Hematopoietic multipotent progenitor cell treated with erythropoietin and hydrocortisone succinate and interleukin-3 and kit ligand, for 17 days (in vitro differentiated cells): ENCODE measurements around the gene MRPS6.

Experiments used
- DNase-seq: peaks from one replicate; pipeline ENCODE4 v3.0.0-alpha.2; 2015; ENCODE audit warnings: low spot score

The MRPS6 gene

DNA sequence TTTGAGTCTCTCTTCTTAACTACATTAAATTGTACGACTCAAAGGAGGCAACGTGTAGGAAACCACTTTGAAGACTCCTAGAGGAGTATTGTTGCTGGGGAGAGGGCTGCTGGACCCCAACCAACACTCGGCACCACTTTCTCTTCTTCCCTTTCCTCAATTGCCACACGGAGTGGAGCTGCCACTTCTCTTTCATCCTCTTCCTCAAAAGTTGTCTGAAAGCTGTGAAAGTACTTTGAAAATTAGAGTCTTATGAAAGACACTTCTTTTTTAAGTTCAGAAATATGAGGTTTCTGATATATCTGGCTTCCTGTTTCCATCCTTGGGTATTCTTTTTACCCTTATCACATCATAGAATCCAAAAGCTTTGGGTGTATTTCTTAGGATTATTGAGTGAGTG lies 59.5 kb downstream of the MRPS6 start:
- no peak for DNase-seq

DNA sequence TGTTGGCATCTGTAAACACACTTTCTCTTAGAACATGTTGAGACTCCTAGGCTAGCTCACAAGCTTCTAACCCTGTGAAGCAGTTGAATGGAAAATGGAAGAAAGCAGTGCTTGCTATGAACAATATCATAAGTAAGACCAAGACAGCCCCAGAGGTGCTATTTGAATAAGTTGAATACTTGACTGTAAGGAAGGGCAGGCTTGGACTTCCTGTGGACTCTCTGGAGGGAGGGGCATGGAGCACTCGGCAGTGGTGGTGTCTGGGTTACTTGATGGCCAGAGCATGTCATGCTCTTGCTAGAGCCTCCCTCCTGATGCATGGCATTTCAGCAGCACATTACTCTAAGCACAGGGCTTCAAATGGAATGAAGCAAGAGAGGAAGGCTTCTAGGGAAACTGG lies 60.0 kb downstream of the MRPS6 start:
- DNase-seq, result no peak

- DNase-seq, result no peak
Measured at GRCh38 chr21:34133802-34134201, 60.4 kb downstream of the MRPS6 start.

DNA sequence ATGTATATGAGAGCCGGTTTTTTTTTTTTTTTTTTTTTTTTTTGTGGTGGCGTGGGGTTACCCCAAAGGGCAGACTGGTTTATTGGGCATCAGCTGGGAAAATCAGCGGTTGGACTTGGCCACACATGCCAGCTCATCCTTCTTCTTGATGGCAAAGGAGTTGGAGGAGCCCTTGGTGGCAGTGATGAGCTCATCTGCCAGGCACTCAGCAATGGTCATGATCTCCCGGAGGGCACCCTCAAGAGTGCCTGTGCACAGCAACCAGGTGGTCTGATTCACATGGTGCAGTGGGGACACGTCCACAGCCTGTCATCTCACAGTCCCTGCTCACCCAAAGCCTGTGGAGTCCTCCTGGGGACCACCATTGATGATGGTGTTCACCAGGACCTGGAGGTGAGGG lies 62.0 kb downstream of the MRPS6 start:
- no peak for DNase-seq

GRCh38 chr21:34141373-34141772 lies 68.0 kb downstream of the MRPS6 start:
- DNase-seq, result no peak

DNA sequence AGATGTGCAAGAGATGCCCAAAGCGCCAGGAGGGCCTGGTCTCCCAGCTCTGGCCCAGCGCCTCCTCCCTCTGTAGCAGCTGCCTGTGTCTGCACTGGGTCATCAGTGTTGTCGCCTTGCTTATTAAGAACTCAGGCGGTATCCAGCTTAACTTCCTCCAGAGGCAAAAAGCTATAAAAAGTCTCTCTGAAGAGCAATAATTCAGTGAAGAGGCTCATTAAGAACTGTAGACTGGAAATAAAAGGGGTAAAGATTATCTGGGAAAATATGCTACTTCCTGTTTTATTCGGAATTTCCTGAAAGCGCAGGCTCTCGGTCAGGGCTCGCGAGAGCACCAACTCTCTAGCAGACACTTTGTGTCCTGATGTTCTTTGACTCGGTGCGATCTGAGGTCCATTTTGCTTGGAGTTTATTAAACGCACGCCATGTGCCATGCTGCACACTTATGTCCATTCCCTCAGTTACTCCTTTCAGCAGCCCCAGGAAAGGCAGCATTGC lies 70.4 kb downstream of the MRPS6 start:
- no peak for DNase-seq

GRCh38 chr21:34144224-34144623 lies 70.8 kb downstream of the MRPS6 start:
- no peak for DNase-seq

- no peak for DNase-seq
Measured at GRCh38 chr21:34147792-34148418, 74.5 kb downstream of the MRPS6 start.

DNA sequence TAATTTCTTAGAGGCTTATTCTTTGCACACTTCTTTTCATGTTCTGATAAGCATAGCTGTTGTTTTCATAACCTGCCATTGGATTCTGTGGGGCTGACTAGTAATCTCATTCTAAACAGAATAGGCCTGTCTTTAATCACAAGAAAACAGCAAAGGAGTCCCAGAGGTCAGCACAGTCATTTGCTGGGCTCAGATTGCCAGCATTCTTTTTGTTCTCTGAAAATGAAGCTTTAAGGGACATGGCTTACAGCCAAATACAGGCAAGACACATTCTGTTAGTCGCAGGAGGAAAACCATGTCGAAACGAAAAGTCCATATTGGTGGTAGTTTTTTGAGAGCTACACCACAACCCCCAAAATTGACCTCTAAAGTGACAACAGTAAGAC lies 75.0 kb downstream of the MRPS6 start:
- no peak for DNase-seq

- no peak for DNase-seq
Measured at GRCh38 chr21:34148826-34149558, 75.6 kb downstream of the MRPS6 start.

GRCh38 chr21:34152500-34152899 lies 79.1 kb downstream of the MRPS6 start:
- DNase-seq, result no peak

DNA sequence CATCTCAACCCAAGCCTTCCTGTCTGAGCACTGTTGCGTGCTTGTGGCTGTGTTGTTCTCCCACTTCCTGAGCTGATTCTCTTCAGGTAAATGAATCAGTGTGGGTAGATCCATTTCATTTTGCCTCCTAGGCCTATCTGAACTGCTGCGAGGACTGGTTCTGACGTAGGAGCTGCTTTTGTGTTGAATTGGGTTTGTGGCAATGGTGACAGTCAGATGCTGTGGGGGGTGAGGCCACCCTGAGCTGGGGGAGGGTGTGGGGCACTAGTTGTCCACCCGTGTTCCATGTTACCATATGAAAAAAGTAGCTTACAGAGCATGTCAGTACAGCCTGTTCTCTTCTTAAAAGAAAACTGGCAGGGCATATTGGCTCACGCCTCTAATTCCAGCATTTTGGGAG lies 81.5 kb downstream of the MRPS6 start:
- no peak for DNase-seq

DNA sequence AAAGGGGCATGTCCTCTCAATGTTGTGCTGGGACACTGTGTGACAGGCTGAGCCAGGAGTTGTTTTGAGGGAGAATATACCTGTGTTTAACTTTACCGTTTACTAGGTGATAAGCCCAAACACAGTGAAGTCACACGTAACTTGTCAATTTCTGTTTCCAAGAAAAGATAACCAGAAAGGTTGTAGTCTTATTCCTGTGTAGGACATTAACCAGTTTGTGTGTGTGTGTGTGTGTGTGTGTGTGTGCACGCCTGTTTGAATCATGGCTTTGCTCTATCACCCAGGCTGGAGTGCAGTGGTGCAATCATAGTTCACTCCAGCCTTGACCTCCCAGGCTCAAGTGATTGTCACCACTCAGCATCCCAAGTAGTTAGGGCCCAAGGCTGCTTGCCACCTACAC lies 83.6 kb downstream of the MRPS6 start:
- no peak for DNase-seq

DNA sequence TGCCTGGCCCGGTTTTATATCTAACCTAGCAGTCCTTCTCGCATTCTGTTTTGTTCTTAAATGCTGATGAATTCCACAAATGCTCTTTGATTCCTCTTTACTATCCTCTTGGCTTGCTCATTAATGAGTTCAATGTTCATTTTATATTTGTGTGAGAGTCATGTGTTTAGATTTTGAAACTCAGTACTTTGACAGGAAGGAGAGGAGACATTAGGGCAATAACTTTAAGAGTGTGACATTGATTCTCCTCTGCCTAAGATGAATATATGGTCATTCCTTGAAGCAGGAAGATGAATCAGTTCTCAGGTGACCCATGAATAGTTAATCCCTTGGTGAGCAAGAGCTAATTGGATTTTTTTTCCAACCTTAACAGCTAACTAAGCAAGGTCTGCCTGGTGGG lies 84.1 kb downstream of the MRPS6 start:
- DNase-seq, result no peak

DNA sequence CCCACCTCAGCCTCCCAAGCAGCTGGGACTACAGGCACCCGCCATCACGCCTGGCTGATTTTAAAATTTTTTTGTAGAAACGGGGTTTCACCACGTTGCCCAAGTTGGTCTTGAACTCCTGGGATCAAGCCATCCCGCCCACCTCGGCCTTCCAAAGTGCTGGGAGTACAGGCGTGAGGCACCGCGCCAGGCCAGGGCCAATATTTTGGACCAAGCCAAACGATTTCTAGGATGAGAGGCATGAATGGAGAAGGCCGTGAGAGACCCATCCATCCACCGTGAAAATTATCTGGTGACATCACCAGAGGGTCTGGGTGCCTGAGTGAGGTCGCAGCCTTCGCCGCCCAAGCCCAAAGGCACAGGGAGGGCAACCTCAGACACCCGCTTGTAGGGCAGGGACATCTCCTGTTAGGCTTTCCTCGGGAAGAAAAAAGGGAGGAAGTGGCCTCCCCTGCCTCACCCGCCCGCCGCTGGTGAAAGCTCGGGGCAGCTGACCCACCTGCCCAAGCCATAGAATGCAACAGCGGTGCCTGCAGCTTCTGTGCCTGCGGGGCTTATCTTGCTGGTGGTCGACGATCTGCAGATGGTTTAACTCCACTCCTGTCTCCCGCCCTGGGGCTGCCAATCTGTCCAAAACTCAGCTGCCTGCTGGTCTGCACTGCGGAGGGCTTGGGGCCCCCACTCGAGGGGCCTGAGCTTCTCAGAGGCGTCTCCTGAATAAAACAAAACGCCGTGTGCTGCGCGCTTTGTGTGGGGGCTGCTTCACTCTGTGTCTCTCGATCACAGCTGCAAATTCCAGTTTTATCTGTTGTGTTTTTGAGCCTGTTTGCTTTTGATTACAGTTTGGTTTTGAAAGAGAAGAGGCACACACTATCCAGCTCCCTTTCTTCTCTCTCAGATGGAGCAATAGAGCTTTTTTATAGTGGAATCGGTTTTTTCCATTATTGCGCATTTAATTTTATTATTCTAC lies 85.8 kb downstream of the MRPS6 start:
- no peak for DNase-seq

GRCh38 chr21:34166468-34166867 lies 93.1 kb downstream of the MRPS6 start:
- no peak for DNase-seq

GRCh38 chr21:34170886-34171285 lies 97.5 kb downstream of the MRPS6 start:
- DNase-seq, result no peak

GRCh38 chr21:34174470-34174869 lies 101.1 kb downstream of the MRPS6 start:
- DNase-seq, result no peak

GRCh38 chr21:34176448-34176847 lies 103.1 kb downstream of the MRPS6 start:
- no peak for DNase-seq

- no peak for DNase-seq
Measured at GRCh38 chr21:34177919-34178567, 104.7 kb downstream of the MRPS6 start.

DNA sequence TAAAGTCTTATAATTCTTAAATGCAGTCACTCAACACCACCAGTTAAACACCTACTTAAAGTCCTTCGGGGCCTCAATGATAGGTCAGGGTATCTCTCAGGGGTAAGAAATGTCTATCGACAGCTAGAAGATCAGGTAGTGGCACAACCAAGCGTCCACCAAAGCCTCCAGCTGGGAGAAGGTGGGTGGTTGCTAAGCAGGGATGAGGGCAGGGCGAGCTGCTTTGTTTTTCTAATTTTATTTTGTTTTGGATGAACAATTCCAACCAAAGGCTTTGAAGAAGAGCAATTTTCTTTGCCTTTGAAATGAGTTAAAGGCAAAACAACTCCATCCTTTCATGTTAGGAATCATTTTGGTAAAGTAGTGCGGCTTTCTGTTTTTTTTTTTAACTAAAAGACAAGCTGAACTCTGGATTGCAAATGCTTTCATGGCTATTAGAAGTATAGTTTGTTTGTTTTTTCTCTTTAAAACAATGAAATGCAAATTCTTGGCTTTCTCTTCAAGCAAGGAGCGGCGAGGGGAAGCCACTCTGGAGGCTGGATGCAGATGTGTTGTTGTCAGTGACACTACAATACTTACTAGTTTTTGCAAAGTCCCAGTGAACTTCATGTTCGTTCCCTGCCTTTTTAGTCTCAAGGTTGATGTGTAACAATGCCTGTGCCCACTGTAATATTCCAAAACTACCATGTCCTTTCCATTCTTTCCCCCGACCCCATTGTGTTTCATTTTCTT lies 106.0 kb downstream of the MRPS6 start:
- DNase-seq, result no peak
